ENCODE measurements around the gene TRIM40. TPM values are rescaled to one million over a fixed set of nuclear protein-coding genes. Genes with fewer than 3 reads are reported as not detected.

TRIM40 gene
- total and polyA plus RNA-seq, 2 experiments from 2014 or later, result not detected

- TF ChIP-seq ZNF462 (CRISPR knock-in tag; IDR thresholded peaks at IDR 0.05) (no peak), ZNF331 (CRISPR knock-in tag; IDR thresholded peaks at IDR 0.05; ENCODE audit: low read depth) (no peak), STAT1 (IDR thresholded peaks at IDR 0.05; ENCODE audit: unreplicated experiment) (no peak)
Observed at GRCh38 chr6:30194797-30195690, 59.1 kb downstream of the TRIM40 start (continued).

- no peak overlapping the region for H2AFZ ChIP-seq
- H3F3A ChIP-seq (replicated peaks; ENCODE audit: low read depth), result no peaks in the 10 kb centered on the region
- DNase-seq (ENCODE audit: low spot score) (no peak), ATAC-seq (no peak)
- peaks cover 41% of the 10 kb centered on the region for H3K36me3 Mint-ChIP-seq (ENCODE audit: low read depth)
- H3K27ac Mint-ChIP-seq, result no peak overlapping the region
- H3K79me2 ChIP-seq (replicated peaks; ENCODE audit: insufficient read depth), result peaks cover 13% of the 10 kb centered on the region
- no peak overlapping the region for H3K4me3 ChIP-seq
- no peak overlapping the region for H3K4me3 Mint-ChIP-seq
- H3K9me2 ChIP-seq (ENCODE audit: insufficient read depth), result no peaks in the 10 kb centered on the region
- no peaks in the 10 kb centered on the region for H3K9me3 Mint-ChIP-seq
- H3K4me1 ChIP-seq (ENCODE audit: insufficient read depth), result peaks cover 2% of the 10 kb centered on the region; the same call in 1 of the 2 replicates
- peaks cover 12% of the 10 kb centered on the region for H3K36me3 ChIP-seq (ENCODE audit: insufficient read depth)
- no peak overlapping the region for H3K4me2 ChIP-seq
- H3K27me3 ChIP-seq (ENCODE audit: insufficient read depth), result no peaks in the 10 kb centered on the region
- no peak overlapping the region for H3K27ac ChIP-seq (ENCODE audit: low read depth)
- peaks cover 9% of the 10 kb centered on the region for H3K27me3 Mint-ChIP-seq (ENCODE audit: insufficient read depth, low read depth, poor library complexity)
- peaks cover 18% of the 10 kb centered on the region for H4K20me1 ChIP-seq (replicated peaks; ENCODE audit: insufficient read depth)
- peaks cover 4% of the 10 kb centered on the region; the same call in 1 of the 3 replicates for H3K4me1 Mint-ChIP-seq
- TF ChIP-seq EZH2phosphoT487 (IDR thresholded peaks at IDR 0.05; ENCODE audit: unreplicated experiment) (no peak), ZNF462 (CRISPR knock-in tag; IDR thresholded peaks at IDR 0.05) (no peak), EZH2 (IDR thresholded peaks at IDR 0.05; ENCODE audit: low read depth, unreplicated experiment) (no peak), NANOG (IDR thresholded peaks at IDR 0.05; ENCODE audit: borderline replicate concordance) (no peak), ZNF114 (CRISPR knock-in tag; IDR thresholded peaks at IDR 0.05) (no peak)
Observed at GRCh38 chr6:30195951-30196350, 60.0 kb downstream of the TRIM40 start.
